Activated CD4-positive, CD25-positive, alpha-beta regulatory T cell treated with anti-CD3 and anti-CD28 coated beads, Interleukin-2, amount 50 U/mL, for 72 hours (primary cell): ENCODE measurements around the gene GSTP1.

Source experiments
- DNase-seq: peaks from one replicate; pipeline ENCODE4 v3.0.0; 2021

The GSTP1 gene

DNA sequence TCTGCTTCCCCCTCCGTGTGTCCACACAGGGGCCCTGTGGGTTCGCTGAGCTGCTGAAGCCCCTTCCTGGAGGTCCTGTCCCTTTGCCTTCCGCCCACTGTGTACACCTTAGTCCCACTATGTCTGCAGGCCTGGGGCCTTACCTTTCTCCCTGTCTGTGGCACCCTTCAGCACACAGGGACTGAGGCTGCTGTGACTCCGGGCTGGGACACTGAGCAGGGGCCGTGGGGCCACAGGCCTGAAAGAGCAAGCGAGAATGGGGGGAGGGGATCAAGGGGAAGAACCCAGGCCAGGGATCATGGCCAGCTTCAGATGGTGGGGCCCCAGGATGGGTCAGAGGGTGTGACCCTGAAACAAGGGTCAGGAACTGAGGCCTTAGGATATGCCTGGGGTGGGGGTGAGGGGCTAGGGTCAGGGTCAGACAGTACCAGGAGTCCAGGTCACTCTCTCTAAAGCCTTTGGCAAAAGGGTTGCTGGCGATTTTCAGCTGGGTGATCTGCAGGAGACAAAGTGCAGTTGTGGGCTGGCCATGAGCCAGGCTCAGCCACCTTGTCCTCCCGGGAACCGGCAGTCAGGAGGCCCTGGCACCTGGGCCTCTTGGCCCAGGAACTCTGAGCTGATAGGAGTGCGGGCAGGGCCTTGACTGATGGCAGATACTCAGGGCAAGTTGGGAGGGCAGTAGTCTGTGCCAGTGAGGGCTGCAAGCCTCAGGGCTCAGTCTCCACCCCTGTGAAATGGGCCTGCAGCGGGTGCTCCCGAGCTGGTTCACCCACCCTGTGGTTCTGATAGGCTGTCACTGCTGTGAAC lies 48.8 kb downstream of the GSTP1 start:
- no peak for DNase-seq

DNA sequence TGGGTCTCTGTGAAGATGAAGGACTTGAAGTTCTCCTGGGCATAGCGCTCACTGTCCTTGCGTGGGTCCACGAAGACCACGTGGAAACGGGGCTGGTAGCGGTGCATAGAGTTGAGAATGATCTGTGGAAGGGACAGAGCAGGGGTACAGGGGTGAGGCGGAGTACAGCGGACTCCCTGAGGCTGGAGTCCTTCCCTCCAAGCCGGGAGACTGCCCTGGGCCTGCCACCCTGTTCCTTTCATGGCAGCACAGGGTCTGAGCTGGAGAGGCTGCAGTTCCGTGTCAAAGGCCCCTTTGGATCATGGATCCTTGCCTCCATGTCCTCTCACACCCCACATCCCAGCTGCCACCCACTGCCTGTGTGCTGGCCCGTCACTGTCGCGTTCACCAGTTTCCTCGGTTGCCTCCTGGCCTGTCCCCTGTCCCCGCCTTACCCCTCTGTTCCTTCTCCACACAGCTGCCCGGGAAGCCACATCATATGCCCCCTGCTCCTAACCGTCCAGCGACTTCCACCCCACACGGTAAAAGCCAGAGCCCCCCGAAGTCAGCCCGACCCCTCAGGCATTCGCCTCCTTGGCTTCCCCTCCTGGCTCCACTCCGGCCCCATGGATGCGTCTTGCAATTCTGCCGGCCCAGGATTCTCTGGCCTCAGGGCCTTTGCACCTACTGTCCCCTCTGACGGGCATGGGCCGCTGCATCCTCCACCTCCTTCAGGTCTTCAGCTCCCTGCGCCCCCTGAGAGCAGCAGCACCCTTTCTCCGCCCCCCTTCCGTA lies 49.6 kb downstream of the GSTP1 start:
- no peak for DNase-seq

DNA sequence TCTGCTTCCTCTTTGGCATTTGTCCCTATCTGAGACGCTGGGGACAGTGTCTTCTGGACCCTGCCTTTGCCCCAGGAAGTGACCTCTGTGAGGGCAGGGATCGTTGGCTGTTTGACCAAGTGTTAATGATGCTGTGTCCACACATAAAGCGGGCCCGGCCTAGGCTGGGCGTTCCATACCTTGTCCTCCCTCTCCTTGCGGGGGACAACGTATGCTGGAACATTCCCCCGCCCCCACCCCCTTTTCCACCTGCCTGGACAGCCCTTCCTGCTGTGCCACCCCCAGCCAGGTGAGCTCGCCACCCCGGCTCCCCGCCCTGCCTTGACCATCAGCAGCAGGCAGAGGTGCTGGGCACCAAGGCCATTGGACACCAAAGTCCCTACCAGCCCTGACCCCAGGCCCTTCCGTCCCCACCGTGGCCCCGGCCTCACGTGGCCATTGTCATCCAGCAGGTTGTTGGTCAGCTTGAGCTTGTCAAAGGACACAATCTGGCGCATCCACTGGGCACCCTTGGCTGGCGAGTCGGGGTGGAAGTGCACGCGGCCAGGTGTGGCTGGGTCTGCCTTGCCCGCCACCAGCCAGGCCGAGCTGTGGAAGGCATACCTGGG lies 50.2 kb downstream of the GSTP1 start:
- DNase-seq = no peak

DNA sequence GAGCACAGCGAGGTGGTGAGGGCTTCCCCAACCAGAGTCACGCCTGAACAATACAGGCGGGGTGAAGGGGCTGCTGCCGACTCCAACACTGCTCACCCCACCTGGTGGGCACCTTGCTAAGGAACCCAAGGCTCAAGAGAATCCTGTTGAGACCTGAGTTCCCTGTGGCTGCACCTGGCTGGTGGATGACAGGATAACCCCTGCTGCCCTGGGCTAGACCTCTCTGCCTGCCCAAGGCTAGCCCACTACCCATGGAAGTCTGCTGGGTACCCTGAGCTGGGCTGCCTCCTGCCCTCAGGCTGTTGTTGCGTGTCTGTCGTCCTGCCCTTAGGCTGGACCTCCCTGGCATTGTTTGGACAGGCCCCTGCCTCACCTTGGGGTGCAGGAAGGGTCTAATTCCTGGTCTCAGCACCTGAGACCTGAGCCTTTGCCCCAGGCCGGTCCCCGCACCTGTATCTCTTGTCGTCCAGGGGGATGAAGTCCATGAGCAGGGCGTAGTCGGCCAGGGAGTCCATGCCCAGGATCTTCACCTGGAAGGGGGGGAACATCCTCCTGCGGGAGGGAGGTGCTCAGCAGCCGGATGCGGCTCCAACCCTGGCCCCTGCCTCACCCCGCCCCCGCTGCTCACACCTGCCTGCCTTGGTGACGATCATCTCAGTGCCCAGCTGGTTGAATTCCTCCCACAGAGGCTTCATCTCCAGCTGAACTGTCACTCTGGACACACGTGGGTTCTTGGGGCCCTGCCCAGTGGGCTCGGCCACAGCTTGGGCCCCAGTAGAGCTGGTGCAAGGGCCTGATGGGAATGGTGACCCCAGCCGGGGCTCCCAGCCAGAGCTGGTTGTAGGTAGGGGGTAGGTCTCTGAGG lies 51.0 kb downstream of the GSTP1 start:
- no peak for DNase-seq

DNA sequence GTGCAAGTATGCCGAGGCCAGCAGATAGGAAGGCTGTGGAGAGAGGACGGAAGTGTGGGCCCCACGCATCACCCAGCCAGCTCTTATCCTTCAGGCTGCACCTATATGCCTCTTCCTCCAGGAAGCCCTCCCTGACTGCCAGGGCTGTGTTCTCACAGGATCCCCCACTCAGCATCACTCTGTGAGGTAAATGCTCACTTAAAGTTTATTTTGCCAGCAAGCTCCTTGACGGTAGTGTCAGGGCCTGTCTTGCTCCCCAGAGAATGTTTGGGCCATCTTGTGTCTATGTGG lies 51.6 kb downstream of the GSTP1 start:
- no peak for DNase-seq
